Testis (tissue), 3 donors: Measurements from ENCODE around the gene DFFB. TPM values are rescaled to one million over a fixed set of nuclear protein-coding genes. Genes with fewer than 3 reads are reported as not detected.
"Not testable (repeated sequence)": the region's sequence is repeated elsewhere in the genome, so short reads cannot be mapped to it uniquely, and the experiment has no call there.

ENCODE experiments used
- DNase-seq: peaks from one replicate; pipeline ENCODE4 v3.0.0-alpha.2; 2019
- H3K27ac ChIP-seq, 2 donors: fragments of 200-600 bp; sonication (generic); one replicate each; pipeline ENCODE4 v1.5.1; 2019
- H3K27me3 ChIP-seq: fragments of 200-600 bp; sonication (generic); one replicate; pipeline ENCODE4 v1.5.1; 2019
- H3K36me3 ChIP-seq: fragments of 200-600 bp; sonication (generic); one replicate; pipeline ENCODE4 v1.5.1; 2017; ENCODE audit warnings: low read depth; ENCODE audit errors: missing control alignments
- H3K4me1 ChIP-seq: fragments of 200-600 bp; sonication (generic); one replicate; pipeline ENCODE4 v1.5.1; 2019
- H3K4me3 ChIP-seq, 2 donors: fragments of 200-600 bp; sonication (generic); one replicate each; pipeline ENCODE4 v1.5.1; 2017 to 2019
- H3K9me3 ChIP-seq: fragments of 200-600 bp; sonication (generic); one replicate; pipeline ENCODE4 v1.5.1; 2017
- POLR2A ChIP-seq: fragments of 450-650 bp; IDR thresholded peaks from one replicate; pipeline ENCODE4 v1.6.1; 2017; ENCODE audit warnings: antibody characterized with exemption, mild to moderate bottlenecking, moderate library complexity
- whole genome bisulfite sequencing, 2 donors: methylation state at CpG; one replicate each; pipeline ENCODE4 v1.1.5; 2018; 5-methylcytosine and 5-hydroxymethylcytosine counted together
- intact Hi-C: fragments of 100-400 bp; cut with DNase I; formaldehyde crosslinking; loops from one replicate; pipeline ENCODE4 v1.15.1; 2023; ENCODE audit warnings: low total_unique reads
- polyA plus RNA-seq: library from polyadenylated mRNA; stranded (reverse); fragments of 350-450 nt; fragmentation: Illumina TruSeq; extraction: RNeasy Lipid Tissue Mini Kit (QIAGEN cat#74804); gene quantifications from one replicate; pipeline ENCODE4 v1.2.3, GENCODE V29; 2014; ENCODE audit warnings: low read depth, low replicate concordance; ENCODE audit not compliant: insufficient read depth
- total RNA-seq, 2 donors: library from RNA; depleted of rRNA; stranded (reverse); fragments of >200 nt; gene quantifications; one replicate each; pipeline ENCODE4 v1.2.3, GENCODE V29; 2016
- TF ChIP-seq, protein P1 (sequence below), 3 experiments: fragments of 450-650 bp in 2 of 3; fragments of 200-600 bp in 1 of 3; sonication (generic) in 1 of 3; IDR thresholded peaks; one replicate each; pipeline ENCODE4 v1.5.1; 2016 to 2019; ENCODE audit warnings: antibody characterized with exemption in 3 of 3, mild to moderate bottlenecking in 2 of 3, moderate library complexity in 1 of 3

The DFFB gene
- total and polyA plus RNA-seq, 3 donors from 2014 or later: 3.4 to 8.4 (median 6.9) TPM

DNA sequence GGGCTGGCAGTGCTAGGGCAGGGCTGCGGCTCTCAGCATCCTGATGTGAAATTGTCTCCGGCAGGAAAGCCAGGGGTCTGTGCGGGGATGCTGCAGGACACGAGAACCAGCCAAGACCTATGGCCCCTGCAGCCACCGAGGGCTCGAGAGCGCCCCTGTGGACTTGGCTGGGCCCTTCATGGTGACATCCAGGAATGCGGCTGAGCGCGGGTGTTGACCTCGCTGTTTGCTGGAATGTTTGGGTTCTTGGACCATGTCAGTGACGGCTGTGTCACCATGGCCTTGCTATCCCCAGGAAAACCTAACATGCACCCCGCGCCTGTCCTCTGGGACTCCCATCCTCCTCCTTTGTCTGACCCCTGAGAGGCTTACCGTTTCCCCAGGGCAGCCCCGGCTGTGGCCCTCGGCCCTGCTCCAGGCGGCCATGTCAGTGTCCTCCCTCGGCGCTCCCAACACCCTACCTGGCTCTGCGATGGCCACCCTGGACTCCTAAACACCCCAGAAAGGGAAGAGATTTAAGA lies 57.1 kb downstream of the DFFB start:
- Histone ChIP-seq H3K27me3 (no peaks in the 10 kb centered on the region), H3K27ac (no peak overlapping the region), H3K4me1 (peaks cover 3% of the 10 kb centered on the region), H3K36me3 (no peaks in the 10 kb centered on the region), H3K4me3 (no peak overlapping the region), H3K9me3 (no peaks in the 10 kb centered on the region)
- no peak for DNase-seq
- WGBS, 2 donors: 90 to 96% methylated on average over 21 of the region's 21 CpGs
- intact Hi-C loops: no loop called here
- TF ChIP-seq POLR2A: no peak
- TF ChIP-seq, protein P1, sequence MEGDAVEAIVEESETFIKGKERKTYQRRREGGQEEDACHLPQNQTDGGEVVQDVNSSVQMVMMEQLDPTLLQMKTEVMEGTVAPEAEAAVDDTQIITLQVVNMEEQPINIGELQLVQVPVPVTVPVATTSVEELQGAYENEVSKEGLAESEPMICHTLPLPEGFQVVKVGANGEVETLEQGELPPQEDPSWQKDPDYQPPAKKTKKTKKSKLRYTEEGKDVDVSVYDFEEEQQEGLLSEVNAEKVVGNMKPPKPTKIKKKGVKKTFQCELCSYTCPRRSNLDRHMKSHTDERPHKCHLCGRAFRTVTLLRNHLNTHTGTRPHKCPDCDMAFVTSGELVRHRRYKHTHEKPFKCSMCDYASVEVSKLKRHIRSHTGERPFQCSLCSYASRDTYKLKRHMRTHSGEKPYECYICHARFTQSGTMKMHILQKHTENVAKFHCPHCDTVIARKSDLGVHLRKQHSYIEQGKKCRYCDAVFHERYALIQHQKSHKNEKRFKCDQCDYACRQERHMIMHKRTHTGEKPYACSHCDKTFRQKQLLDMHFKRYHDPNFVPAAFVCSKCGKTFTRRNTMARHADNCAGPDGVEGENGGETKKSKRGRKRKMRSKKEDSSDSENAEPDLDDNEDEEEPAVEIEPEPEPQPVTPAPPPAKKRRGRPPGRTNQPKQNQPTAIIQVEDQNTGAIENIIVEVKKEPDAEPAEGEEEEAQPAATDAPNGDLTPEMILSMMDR (IDR thresholded peaks at IDR 0.05): no peak

DNA sequence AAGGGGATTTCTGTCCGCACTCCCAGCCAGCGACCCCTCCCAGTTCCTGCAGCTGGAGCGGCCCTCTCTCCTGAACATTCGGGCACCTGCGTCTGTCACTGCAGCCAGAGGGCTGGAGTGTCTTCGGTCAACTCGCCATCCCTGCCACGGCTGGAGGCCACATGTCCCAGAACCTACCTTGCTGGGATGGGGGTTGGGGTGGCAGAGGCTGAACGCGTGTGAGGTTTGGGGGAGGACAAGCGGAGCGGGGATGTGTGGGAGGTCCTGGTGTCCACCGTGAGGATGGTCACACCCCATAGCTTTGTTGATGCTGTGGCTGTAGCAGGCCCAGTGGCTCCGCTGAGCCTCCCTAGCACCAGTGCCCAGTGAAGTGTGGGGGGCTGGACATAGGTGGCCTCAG lies 57.6 kb downstream of the DFFB start:
- 90 to 92% methylated on average over 13 to 14 of the region's 14 CpGs for WGBS, 2 donors
- TF ChIP-seq, protein P1 (IDR thresholded peaks at IDR 0.05): no peak
- TF ChIP-seq POLR2A: no peak
- H3K27ac ChIP-seq: no peak overlapping the region
- no peaks in the 10 kb centered on the region for H3K36me3 ChIP-seq
- no peaks in the 10 kb centered on the region for H3K27me3 ChIP-seq
- intact Hi-C loops: no loop called here
- no peak overlapping the region for H3K4me3 ChIP-seq
- H3K4me1 ChIP-seq: no peaks in the 10 kb centered on the region
- no peaks in the 10 kb centered on the region for H3K9me3 ChIP-seq
- no peak for DNase-seq

DNA sequence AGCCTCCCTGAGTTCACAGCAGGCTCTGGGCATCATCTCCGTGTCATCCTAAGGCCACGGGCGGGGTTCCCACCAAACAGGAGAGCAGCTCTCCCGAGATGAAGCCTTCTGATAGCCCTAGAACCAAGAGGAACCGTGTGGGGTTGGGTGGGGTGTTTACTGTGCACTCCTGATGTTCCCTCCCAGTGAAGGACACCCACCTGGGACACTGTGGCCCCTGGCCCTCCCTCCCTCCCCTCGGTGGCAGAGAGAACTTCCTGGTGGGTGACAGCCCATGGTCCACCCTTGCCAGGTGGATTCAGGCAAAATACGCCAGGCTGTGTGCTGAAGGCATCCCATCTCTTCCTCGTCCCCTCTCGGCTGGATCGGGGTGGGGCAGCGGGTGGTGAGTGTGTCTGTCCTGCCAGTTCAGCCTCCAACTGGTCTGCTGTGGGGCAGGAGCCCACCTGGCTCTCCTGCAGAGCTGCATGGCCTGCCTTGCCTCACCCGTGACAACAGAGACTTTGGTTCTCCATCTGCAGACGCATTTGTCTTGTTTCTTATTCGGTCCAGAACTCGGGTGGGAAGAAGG lies 58.4 kb downstream of the DFFB start:
- no peaks in the 10 kb centered on the region for H3K36me3 ChIP-seq
- no peaks in the 10 kb centered on the region for H3K9me3 ChIP-seq
- TF ChIP-seq, protein P1 (IDR thresholded peaks at IDR 0.05): no peak
- TF ChIP-seq POLR2A: no peak
- 95% methylated on average over 14 to 15 of the region's 15 CpGs for WGBS, 2 donors
- no peak overlapping the region for H3K27ac ChIP-seq
- H3K4me3 ChIP-seq: no peak overlapping the region
- intact Hi-C loops: no loop called here
- DNase-seq: no peak
- H3K27me3 ChIP-seq: no peaks in the 10 kb centered on the region
- no peaks in the 10 kb centered on the region for H3K4me1 ChIP-seq

DNA sequence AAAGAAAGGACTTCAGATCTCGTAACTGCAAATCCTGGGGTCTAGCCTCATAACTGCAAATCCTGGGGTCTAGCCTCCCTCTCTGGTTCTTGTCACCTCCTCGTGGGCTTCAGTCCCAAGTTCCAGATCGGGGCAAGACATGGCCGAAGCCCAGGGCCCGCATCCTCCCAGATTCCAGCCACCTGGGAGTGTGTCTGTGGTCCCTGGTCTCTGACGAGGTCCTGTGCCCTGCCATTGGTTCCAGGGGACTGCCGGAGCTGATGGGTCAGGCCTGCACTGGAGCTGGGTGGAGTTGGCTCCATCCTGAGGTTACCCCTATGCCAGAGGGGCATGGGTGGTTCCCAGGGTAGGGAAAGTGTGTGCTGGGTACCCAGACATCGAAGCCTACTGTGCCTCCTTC lies 60.5 kb downstream of the DFFB start:
- Histone ChIP-seq H3K9me3 (no peaks in the 10 kb centered on the region), H3K27me3 (no peaks in the 10 kb centered on the region), H3K36me3 (no peaks in the 10 kb centered on the region), H3K27ac (no peak overlapping the region), H3K4me3 (no peak overlapping the region), H3K4me1 (peaks cover 6% of the 10 kb centered on the region)
- DNase-seq: no peak
- TF ChIP-seq POLR2A: no peak
- TF ChIP-seq, protein P1 (IDR thresholded peaks at IDR 0.05): no peak
- 87 to 94% methylated on average over 4 to 8 of the region's 8 CpGs for WGBS, 2 donors
- intact Hi-C loops: no loop called here

- H3K27me3 ChIP-seq, DNase-seq, H3K36me3 ChIP-seq, intact Hi-C loops, H3K27ac ChIP-seq, H3K4me1 ChIP-seq, H3K9me3 ChIP-seq, H3K4me3 ChIP-seq: not testable (repeated sequence)
- WGBS, 2 donors: 86 to 88% methylated on average over 6 of the region's 6 CpGs
Measured at GRCh38 chr1:3918359-3918758, 61.1 kb downstream of the DFFB start.
